Upper lobe of left lung (tissue), 4 donors: ENCODE data around the gene PEX5L.

Experiments
- EP300 ChIP-seq, 4 donors: sonication (generic); formaldehyde crosslinking; IDR thresholded peaks; one replicate each; pipeline ENCODE4 v1.5.1; 2017; ENCODE audit warnings: antibody characterized with exemption in 4 of 4, control low read depth in 2 of 4
- POLR2A ChIP-seq, 4 donors: fragments of 450-650 bp; IDR thresholded peaks; one replicate each; pipeline ENCODE4 v1.5.1; 2016 to 2017; ENCODE audit warnings: antibody characterized with exemption in 4 of 4, mild to moderate bottlenecking in 2 of 4
- POLR2AphosphoS5 ChIP-seq, 2 donors: sonication (generic); formaldehyde crosslinking; IDR thresholded peaks; one replicate each; pipeline ENCODE4 v1.5.1; 2017; ENCODE audit warnings: antibody characterized with exemption in 2 of 2
- TF ChIP-seq, protein P1 (sequence below), 6 experiments: fragments of 450-650 bp in 4 of 6; fragments of 200-600 bp in 2 of 6; sonication (generic) in 2 of 6; IDR thresholded peaks; one replicate each; pipeline ENCODE4 v1.5.1; 2016 to 2019; ENCODE audit warnings: antibody characterized with exemption in 6 of 6

DNA sequence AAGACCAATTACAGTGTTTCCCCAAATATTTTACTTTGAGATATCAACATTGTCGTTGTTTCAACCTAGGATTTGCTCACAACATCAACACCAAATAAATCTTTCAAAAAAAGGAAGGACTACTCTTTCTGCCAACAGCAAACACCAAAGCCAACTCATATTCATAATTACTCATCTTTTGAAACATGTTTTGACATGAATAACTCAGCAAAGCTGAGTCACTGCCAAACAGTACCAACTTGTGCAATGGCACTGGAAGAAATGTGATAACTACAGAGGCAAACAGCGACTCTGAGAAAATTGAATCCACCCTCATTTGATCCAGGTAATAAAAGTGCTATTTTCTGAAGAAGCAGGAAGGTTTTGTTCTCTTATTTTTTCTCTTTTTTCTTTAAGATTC lies 67.2 kb downstream of the PEX5L start:
- TF ChIP-seq, protein P1, sequence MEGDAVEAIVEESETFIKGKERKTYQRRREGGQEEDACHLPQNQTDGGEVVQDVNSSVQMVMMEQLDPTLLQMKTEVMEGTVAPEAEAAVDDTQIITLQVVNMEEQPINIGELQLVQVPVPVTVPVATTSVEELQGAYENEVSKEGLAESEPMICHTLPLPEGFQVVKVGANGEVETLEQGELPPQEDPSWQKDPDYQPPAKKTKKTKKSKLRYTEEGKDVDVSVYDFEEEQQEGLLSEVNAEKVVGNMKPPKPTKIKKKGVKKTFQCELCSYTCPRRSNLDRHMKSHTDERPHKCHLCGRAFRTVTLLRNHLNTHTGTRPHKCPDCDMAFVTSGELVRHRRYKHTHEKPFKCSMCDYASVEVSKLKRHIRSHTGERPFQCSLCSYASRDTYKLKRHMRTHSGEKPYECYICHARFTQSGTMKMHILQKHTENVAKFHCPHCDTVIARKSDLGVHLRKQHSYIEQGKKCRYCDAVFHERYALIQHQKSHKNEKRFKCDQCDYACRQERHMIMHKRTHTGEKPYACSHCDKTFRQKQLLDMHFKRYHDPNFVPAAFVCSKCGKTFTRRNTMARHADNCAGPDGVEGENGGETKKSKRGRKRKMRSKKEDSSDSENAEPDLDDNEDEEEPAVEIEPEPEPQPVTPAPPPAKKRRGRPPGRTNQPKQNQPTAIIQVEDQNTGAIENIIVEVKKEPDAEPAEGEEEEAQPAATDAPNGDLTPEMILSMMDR (IDR thresholded peaks at IDR 0.05): no peak
- no peak for TF ChIP-seq EP300 (IDR thresholded peaks at IDR 0.05)
- no peak for TF ChIP-seq POLR2AphosphoS5 (IDR thresholded peaks at IDR 0.05)
- no peak for TF ChIP-seq POLR2A (IDR thresholded peaks at IDR 0.05)
